Mucosa of descending colon (tissue), 3 donors: Measurements from ENCODE around the gene MKLN1. TPM values are rescaled to one million over a fixed set of nuclear protein-coding genes. Genes with fewer than 3 reads are reported as not detected.

Experiments used
- ATAC-seq: fragments of 200-7000 bp; cut with Tn5 transposase; one replicate; pipeline ENCODE4 v1.9.1; 2020; ENCODE audit warnings: mild to moderate bottlenecking, moderate library complexity
- DNase-seq, 3 donors: peaks; one replicate each; pipeline ENCODE4 v3.0.0-alpha.2; 2020
- H3K36me3 ChIP-seq: fragments of 200-600 bp; one replicate; pipeline ENCODE4 v1.8.0; 2021; ENCODE audit warnings: low read depth, mild to moderate bottlenecking
- H3K4me1 ChIP-seq: fragments of 200-600 bp; one replicate; pipeline ENCODE4 v1.8.0; 2021; ENCODE audit warnings: low read depth, mild to moderate bottlenecking
- H3K4me3 ChIP-seq: fragments of 200-600 bp; one replicate; pipeline ENCODE4 v1.8.0; 2021; ENCODE audit warnings: mild to moderate bottlenecking
- H3K9me3 ChIP-seq: fragments of 200-600 bp; one replicate; pipeline ENCODE4 v1.8.0; 2021; ENCODE audit warnings: mild to moderate bottlenecking
- intact Hi-C, 2 donors: fragments of 100-400 bp; cut with DNase I in 1 of 2; cut with micrococcal nuclease in 1 of 2; formaldehyde crosslinking; loops; one replicate each; pipeline versions ENCODE4 v1.11.0 to v1.11.1; 2022; cut with DNase I, micrococcal nuclease
- total RNA-seq, 3 donors: library from RNA; stranded (reverse); fragmentation: NEBNext Ultra II Directional in 2 of 3; extraction: Animal tissue kit (Norgen Biotek cat#: 25700) in 2 of 3; gene quantifications; one replicate each; pipeline versions ENCODE4 v1.2.1 to v1.2.4, GENCODE V29; 2021 to 2023
- TF ChIP-seq, protein P1 (sequence below): fragments of 200-600 bp; IDR thresholded peaks from one replicate; pipeline ENCODE4 v1.8.0; 2022; ENCODE audit warnings: antibody characterized with exemption, mild to moderate bottlenecking
- donor health status: DM: no; HTN: no; CAD: no; lungs with moderate emphysema.
- donor health status: DM: no; HTN: no; CAD: no.
- donor health status: DM: no; HTN: yes; CAD: no.

MKLN1 gene
- total RNA-seq, 3 donors from 2014 or later, result 41.5 to 66.1 (median 47.1) TPM

DNA sequence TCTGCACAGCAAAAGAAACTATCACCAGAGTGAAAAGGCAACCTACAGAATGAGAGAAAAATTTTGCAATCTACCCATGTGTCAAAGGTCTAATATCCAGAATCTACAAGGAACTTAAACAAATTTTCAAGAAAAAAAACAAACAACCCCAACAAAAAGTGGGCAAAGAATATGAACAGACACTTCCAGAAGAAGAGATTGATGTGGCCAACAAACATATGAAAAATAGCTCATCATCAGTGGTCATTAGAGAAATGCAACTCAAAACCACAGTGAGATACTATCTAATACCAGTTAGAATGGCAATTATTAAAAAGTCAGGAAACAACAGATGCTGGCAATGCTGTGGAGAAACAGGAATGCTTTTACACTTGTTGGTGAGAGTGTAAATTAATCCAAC, 7.1 kb upstream of the MKLN1 start:
- TF ChIP-seq, protein P1, sequence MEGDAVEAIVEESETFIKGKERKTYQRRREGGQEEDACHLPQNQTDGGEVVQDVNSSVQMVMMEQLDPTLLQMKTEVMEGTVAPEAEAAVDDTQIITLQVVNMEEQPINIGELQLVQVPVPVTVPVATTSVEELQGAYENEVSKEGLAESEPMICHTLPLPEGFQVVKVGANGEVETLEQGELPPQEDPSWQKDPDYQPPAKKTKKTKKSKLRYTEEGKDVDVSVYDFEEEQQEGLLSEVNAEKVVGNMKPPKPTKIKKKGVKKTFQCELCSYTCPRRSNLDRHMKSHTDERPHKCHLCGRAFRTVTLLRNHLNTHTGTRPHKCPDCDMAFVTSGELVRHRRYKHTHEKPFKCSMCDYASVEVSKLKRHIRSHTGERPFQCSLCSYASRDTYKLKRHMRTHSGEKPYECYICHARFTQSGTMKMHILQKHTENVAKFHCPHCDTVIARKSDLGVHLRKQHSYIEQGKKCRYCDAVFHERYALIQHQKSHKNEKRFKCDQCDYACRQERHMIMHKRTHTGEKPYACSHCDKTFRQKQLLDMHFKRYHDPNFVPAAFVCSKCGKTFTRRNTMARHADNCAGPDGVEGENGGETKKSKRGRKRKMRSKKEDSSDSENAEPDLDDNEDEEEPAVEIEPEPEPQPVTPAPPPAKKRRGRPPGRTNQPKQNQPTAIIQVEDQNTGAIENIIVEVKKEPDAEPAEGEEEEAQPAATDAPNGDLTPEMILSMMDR, result no peak
- intact Hi-C loops, result no loop called here
- ATAC-seq, result no peak
- Histone ChIP-seq H3K9me3 (no peaks in the 10 kb centered on the region), H3K36me3 (no peaks in the 10 kb centered on the region), H3K4me1 (no peaks in the 10 kb centered on the region), H3K4me3 (no peak overlapping the region)
- no peak for DNase-seq

DNA sequence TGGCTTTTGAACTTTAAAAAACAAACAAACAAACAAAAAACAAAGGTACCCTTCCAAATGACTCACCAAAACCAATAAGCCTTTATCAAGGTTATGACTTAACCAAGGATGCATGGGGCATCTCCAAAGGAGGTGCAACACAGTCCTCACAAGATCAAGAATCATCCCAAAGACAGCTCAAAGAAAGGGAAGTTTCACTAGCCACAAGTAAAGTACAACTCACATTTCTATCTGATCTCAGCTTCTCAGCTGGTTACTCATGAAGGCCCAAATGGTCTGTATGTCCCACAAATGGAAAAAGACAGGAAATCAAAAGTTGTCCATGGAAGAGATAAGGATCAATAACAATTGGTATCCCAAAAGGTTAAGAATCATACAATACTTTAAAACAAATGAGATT, 6.0 kb upstream of the MKLN1 start:
- no peak for DNase-seq
- TF ChIP-seq, protein P1, result no peak
- intact Hi-C loops, result no loop called here
- H3K36me3 ChIP-seq, result no peaks in the 10 kb centered on the region
- peaks cover 2% of the 10 kb centered on the region for H3K4me1 ChIP-seq
- no peaks in the 10 kb centered on the region for H3K9me3 ChIP-seq
- no peak for ATAC-seq
- no peak overlapping the region for H3K4me3 ChIP-seq

DNA sequence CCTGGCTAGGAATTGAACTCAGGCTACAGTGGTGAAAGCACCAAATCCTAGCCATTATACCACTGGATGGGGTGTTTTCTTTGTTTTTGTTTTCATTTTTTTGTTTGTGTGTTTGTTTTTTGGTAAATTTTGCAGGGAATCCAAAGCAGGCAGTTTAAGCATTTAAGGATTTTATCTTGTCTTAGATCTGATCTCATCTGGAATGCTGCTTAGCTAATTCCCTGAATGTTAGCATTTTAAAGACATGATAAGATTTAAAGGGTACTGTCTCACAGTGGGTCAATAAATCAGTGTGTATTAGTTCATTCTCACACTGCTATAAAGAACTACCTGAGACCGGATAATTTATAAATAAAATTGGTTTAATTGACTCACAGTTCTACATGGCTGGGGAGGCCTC, 5.6 kb upstream of the MKLN1 start:
- no peaks in the 10 kb centered on the region for H3K36me3 ChIP-seq
- H3K9me3 ChIP-seq, result no peaks in the 10 kb centered on the region
- peaks cover 5% of the 10 kb centered on the region for H3K4me1 ChIP-seq
- no peak overlapping the region for H3K4me3 ChIP-seq
- TF ChIP-seq, protein P1, result no peak
- ATAC-seq (no peak), DNase-seq (no peak)
- intact Hi-C loops, result no loop called here

DNA sequence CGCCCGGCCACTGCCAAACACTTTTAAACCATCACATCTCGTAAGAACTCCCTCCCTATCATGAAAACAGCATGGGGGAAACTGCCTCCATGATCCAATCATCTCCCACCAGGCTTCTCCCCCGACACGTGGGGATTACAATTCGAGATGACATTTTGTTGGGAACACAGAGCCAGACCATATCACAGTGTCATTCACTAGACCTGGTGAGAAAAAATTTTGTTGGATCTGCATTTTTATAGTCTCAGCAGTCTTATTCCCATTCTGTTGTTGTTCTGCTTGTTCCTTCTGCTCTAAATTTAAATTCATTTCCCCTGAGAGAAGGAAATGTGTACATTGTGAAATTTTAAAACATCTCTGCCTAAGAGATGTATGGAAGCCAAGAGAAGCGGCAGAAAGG, 4.8 kb upstream of the MKLN1 start:
- TF ChIP-seq, protein P1, result no peak
- DNase-seq (no peak), ATAC-seq (no peak)
- Histone ChIP-seq H3K4me1 (peaks cover 5% of the 10 kb centered on the region), H3K4me3 (no peak overlapping the region), H3K9me3 (no peaks in the 10 kb centered on the region), H3K36me3 (no peaks in the 10 kb centered on the region)
- intact Hi-C loops, result no loop called here

DNA sequence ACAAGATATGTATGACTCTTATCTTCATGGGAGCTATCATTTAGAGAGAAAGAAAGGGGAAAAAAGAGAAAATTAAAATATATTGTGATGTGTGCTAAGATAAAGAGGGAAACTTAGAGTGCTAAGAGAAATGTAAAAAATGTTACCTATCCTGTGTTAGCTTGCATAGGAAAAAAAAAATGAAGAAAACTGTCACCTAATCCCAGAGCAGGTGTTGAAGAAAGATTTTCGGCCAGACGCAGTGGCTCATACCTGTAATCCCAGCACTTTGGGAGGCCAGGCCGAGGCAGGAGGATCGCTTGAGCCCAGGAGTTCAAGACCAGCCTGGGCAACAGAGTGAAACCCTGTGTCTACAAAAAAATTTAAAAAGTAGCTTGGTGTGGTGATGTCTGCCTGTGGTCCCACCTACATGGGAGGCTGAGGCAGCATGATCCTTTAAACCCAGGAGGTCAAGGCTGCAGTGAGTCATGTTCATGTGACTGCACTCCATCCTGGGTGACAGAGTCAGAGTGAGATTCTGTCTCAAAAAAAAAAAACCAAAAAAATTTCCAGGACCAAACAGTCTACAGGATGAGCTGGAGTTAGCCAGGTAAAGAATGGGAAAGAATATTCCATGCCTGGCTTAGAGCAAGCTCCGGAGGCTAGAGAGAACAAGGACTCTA, 2.4 kb upstream of the MKLN1 start:
- ATAC-seq, result no peak
- peaks cover 9% of the 10 kb centered on the region for H3K4me1 ChIP-seq
- no peak for DNase-seq
- no peak overlapping the region for H3K4me3 ChIP-seq
- no peaks in the 10 kb centered on the region for H3K9me3 ChIP-seq
- no peaks in the 10 kb centered on the region for H3K36me3 ChIP-seq
- TF ChIP-seq, protein P1, result no peak
- intact Hi-C loops, result no loop called here

DNA sequence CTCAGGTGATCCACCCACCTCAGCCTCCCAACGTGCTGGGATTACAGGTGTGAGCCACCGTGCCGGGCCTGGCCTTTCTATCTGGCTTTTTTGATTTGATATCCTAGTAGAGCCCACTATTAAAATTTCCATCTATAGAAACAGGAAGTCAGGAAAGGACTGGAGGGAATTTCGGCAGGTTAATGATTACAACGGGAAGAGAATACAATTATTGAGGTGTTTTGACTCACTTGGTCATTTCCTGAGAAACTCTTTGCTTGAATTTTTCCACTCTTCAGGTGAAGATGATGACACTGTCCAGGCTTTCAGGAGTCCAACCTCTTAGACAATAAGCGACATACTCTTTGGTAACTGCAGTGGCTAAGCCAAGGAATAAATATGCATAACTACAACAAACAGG, 1.1 kb upstream of the MKLN1 start:
- H3K36me3 ChIP-seq, result no peaks in the 10 kb centered on the region
- peaks cover 20% of the 10 kb centered on the region for H3K4me1 ChIP-seq
- no peak overlapping the region for H3K4me3 ChIP-seq
- TF ChIP-seq, protein P1, result no peak
- DNase-seq (peak in 1 of 3 donors; percentile 38), ATAC-seq (no peak)
- intact Hi-C loops, result no loop called here
- H3K9me3 ChIP-seq, result no peaks in the 10 kb centered on the region
